GM21786 (cell line): ENCODE data around the gene PTK6.
A peak's percentile ranks its signal among the peaks of the same experiment; 100 is the strongest.

ENCODE experiments used
- ATAC-seq: cut with Tn5 transposase; IDR thresholded peaks from one replicate; pipeline ENCODE4 v1.9.1; 2021; ENCODE audit not compliant: unreplicated experiment

The PTK6 gene

GRCh38 chr20:63570281-63571086, 33.3 kb upstream of the PTK6 start:
- ATAC-seq: no peak

GRCh38 chr20:63568986-63569949, 32.1 kb upstream of the PTK6 start:
- ATAC-seq: no peak

- no peak for ATAC-seq
Observed at GRCh38 chr20:63568170-63568981, 31.2 kb upstream of the PTK6 start.

- ATAC-seq: peak; percentile 81
Observed at GRCh38 chr20:63567386-63568169, 30.4 kb upstream of the PTK6 start.

- no peak for ATAC-seq
Observed at GRCh38 chr20:63567136-63567385, 29.9 kb upstream of the PTK6 start.

- no peak for ATAC-seq
Observed at GRCh38 chr20:63566395-63567135, 29.4 kb upstream of the PTK6 start.

- no peak for ATAC-seq
Observed at GRCh38 chr20:63565699-63566335, 28.6 kb upstream of the PTK6 start.

- ATAC-seq: no peak
Observed at GRCh38 chr20:63565021-63565698, 28.0 kb upstream of the PTK6 start.

GRCh38 chr20:63564036-63564810, 27.0 kb upstream of the PTK6 start:
- ATAC-seq: no peak

- no peak for ATAC-seq
Observed at GRCh38 chr20:63563225-63563935, 26.2 kb upstream of the PTK6 start.

GRCh38 chr20:63562461-63563224, 25.5 kb upstream of the PTK6 start:
- ATAC-seq: no peak

GRCh38 chr20:63561624-63562396, 24.6 kb upstream of the PTK6 start:
- ATAC-seq: no peak

GRCh38 chr20:63560856-63561609, 23.9 kb upstream of the PTK6 start:
- no peak for ATAC-seq

- ATAC-seq: no peak
Observed at GRCh38 chr20:63560333-63560805, 23.2 kb upstream of the PTK6 start.
